SK-N-SH treated with all-trans-retinoic acid at 6 μM for 48 hours (cell line): Measurements from ENCODE around the gene KRTAP10-4.
"Not testable (repeated sequence)": the region's sequence is repeated elsewhere in the genome, so short reads cannot be mapped to it uniquely, and the experiment has no call there.

Experiments
- ATAC-seq: fragments of 200-7000 bp; cut with Tn5 transposase; 3 replicates; pipeline ENCODE4 v1.9.1; 2020; ENCODE audit warnings: mild to moderate bottlenecking, moderate library complexity
- ARNTL ChIP-seq: fragments of 450-650 bp; formaldehyde crosslinking; IDR thresholded peaks from 2 replicates; pipeline ENCODE4 v1.5.0; 2020; ENCODE audit warnings: low read depth, mild to moderate bottlenecking, moderate library complexity, borderline replicate concordance
- BACH2 ChIP-seq: fragments of 250-450 bp; sonication (Bioruptor Pico); IDR thresholded peaks from 2 replicates; pipeline ENCODE4 v1.9.0; 2021; ENCODE audit warnings: mild to moderate bottlenecking, borderline replicate concordance
- CREB5 ChIP-seq: fragments of 250-450 bp; sonication (Bioruptor Pico); IDR thresholded peaks from 2 replicates; pipeline ENCODE4 v1.5.1; 2020; ENCODE audit warnings: low read depth, mild to moderate bottlenecking, moderate library complexity
- CSDC2 ChIP-seq: fragments of 250-450 bp; sonication (Bioruptor Pico); IDR thresholded peaks from 2 replicates; pipeline ENCODE4 v1.5.0; 2020; ENCODE audit warnings: mild to moderate bottlenecking, moderate library complexity
- CSRNP3 ChIP-seq: fragments of 250-450 bp; sonication (Bioruptor Pico); IDR thresholded peaks from 2 replicates; pipeline ENCODE4 v1.5.1; 2021; ENCODE audit warnings: mild to moderate bottlenecking, moderate library complexity
- ESRRG ChIP-seq: fragments of 250-450 bp; sonication (Bioruptor Pico); IDR thresholded peaks from 2 replicates; pipeline ENCODE4 v1.6.1; 2021; ENCODE audit warnings: mild to moderate bottlenecking
- GLIS3 ChIP-seq: fragments of 250-450 bp; sonication (Bioruptor Pico); IDR thresholded peaks from 2 replicates; pipeline ENCODE4 v1.5.0; 2020; ENCODE audit warnings: mild to moderate bottlenecking, moderate library complexity
- ISL1 ChIP-seq: fragments of 250-450 bp; sonication (Bioruptor Pico); IDR thresholded peaks from 2 replicates; pipeline ENCODE4 v2.1.2; 2022; ENCODE audit warnings: mild to moderate bottlenecking, moderate library complexity
- OSR1 ChIP-seq: fragments of 250-450 bp; sonication (Bioruptor Pico); IDR thresholded peaks from 2 replicates; pipeline ENCODE4 v1.8.0; 2022; ENCODE audit warnings: moderate library complexity, mild to moderate bottlenecking, inconsistent platforms
- POU6F1 ChIP-seq: fragments of 250-450 bp; sonication (Bioruptor Pico); IDR thresholded peaks from 2 replicates; pipeline ENCODE4 v1.8.0; 2021; ENCODE audit warnings: low read depth, mild to moderate bottlenecking, moderate library complexity, borderline replicate concordance
- PPARA ChIP-seq: fragments of 250-450 bp; sonication (Bioruptor Pico); IDR thresholded peaks from 2 replicates; pipeline ENCODE4 v1.5.0; 2020; ENCODE audit warnings: mild to moderate bottlenecking, borderline replicate concordance
- RARB ChIP-seq: fragments of 250-450 bp; sonication (Bioruptor Pico); IDR thresholded peaks from 2 replicates; pipeline ENCODE4 v1.8.0; 2021; ENCODE audit warnings: mild to moderate bottlenecking, moderate library complexity
- SNAI2 ChIP-seq: fragments of 250-450 bp; sonication (Bioruptor Pico); IDR thresholded peaks from 2 replicates; pipeline ENCODE4 v1.5.0; 2020; ENCODE audit warnings: mild to moderate bottlenecking, moderate library complexity
- TCF4 ChIP-seq: fragments of 250-450 bp; sonication (Bioruptor Pico); IDR thresholded peaks from 2 replicates; pipeline ENCODE4 v1.8.0; 2021; ENCODE audit warnings: mild to moderate bottlenecking, moderate library complexity, borderline replicate concordance
- TOX ChIP-seq: fragments of 250-450 bp; sonication (Bioruptor Pico); IDR thresholded peaks from 2 replicates; pipeline ENCODE4 v1.8.0; 2021; ENCODE audit warnings: mild to moderate bottlenecking, moderate library complexity, borderline replicate concordance
- TSHZ2 ChIP-seq: fragments of 250-450 bp; sonication (Bioruptor Pico); IDR thresholded peaks from 2 replicates; pipeline ENCODE4 v1.5.0; 2020; ENCODE audit warnings: mild to moderate bottlenecking, moderate library complexity
- ZC3H10 ChIP-seq: fragments of 250-450 bp; sonication (Bioruptor Pico); IDR thresholded peaks from 2 replicates; pipeline ENCODE4 v1.5.1; 2021; ENCODE audit warnings: mild to moderate bottlenecking, moderate library complexity
- ZFP3 ChIP-seq: fragments of 250-450 bp; sonication (Bioruptor Pico); IDR thresholded peaks from 2 replicates; pipeline ENCODE4 v1.5.0; 2020; ENCODE audit warnings: mild to moderate bottlenecking, moderate library complexity
- ZFP30 ChIP-seq: fragments of 450-650 bp; formaldehyde crosslinking; IDR thresholded peaks from 2 replicates; pipeline ENCODE4 v1.5.0; 2022; ENCODE audit warnings: mild to moderate bottlenecking, moderate library complexity
- ZNF565 ChIP-seq: fragments of 450-650 bp; formaldehyde crosslinking; conservative IDR thresholded peaks from 2 replicates; pipeline ENCODE4 v1.5.0; 2020; ENCODE audit warnings: low read depth, mild to moderate bottlenecking, moderate library complexity
- ZNF70 ChIP-seq: fragments of 450-650 bp; formaldehyde crosslinking; IDR thresholded peaks from 2 replicates; pipeline ENCODE4 v1.5.0; 2020; ENCODE audit warnings: mild to moderate bottlenecking, moderate library complexity

KRTAP10-4 gene

GRCh38 chr21:44589094-44589493 lies 15.6 kb downstream of the KRTAP10-4 start (continued):
- TF ChIP-seq TSHZ2 (no peak), ARNTL (CRISPR knock-in tag) (no peak), CSRNP3 (CRISPR knock-in tag) (no peak), SNAI2 (CRISPR knock-in tag) (no peak), PPARA (CRISPR knock-in tag) (no peak), ZFP30 (no peak)

- no peak for TF ChIP-seq OSR1
- no peak for TF ChIP-seq GLIS3
- TF ChIP-seq ZFP3 = no peak
- no peak for TF ChIP-seq ZNF565
- no peak for TF ChIP-seq ARNTL (CRISPR knock-in tag)
- no peak for TF ChIP-seq CREB5 (CRISPR knock-in tag)
- TF ChIP-seq TCF4 (CRISPR knock-in tag) = no peak
- no peak for ATAC-seq
Measured at GRCh38 chr21:44589586-44590305, 16.2 kb downstream of the KRTAP10-4 start.

GRCh38 chr21:44590311-44590721 lies 16.8 kb downstream of the KRTAP10-4 start:
- no peak for ATAC-seq
- TF ChIP-seq ARNTL (CRISPR knock-in tag) (no peak), ISL1 (CRISPR knock-in tag) (no peak), OSR1 (no peak), ZC3H10 (CRISPR knock-in tag) (no peak), BACH2 (CRISPR knock-in tag) (no peak), ESRRG (no peak), ZFP3 (no peak), ZNF70 (CRISPR knock-in tag) (no peak), GLIS3 (no peak), SNAI2 (CRISPR knock-in tag) (no peak), TCF4 (CRISPR knock-in tag) (no peak), POU6F1 (CRISPR knock-in tag) (no peak), CSDC2 (no peak), ZFP30 (no peak), ZNF565 (no peak), TSHZ2 (no peak), PPARA (CRISPR knock-in tag) (no peak), TOX (CRISPR knock-in tag) (no peak), RARB (CRISPR knock-in tag) (no peak)

- ATAC-seq = not testable (repeated sequence)
Measured at GRCh38 chr21:44590897-44591800, 17.6 kb downstream of the KRTAP10-4 start.

- not testable (repeated sequence) for ATAC-seq
Measured at GRCh38 chr21:44591801-44592130, 18.2 kb downstream of the KRTAP10-4 start.
